Activated T-helper 2 cell treated with anti-CD3 and anti-CD28 coated beads, Interferon-gamma antibody, Interleukin-2, Interleukin-4, amounts not matched to agents 10 μg/mL and 5 μg/mL and 100 μg/mL, durations not matched to agents 14 hours and 24 hours and 36 hours (primary cell): Measurements from ENCODE around the gene DPM2. TPM values are rescaled to one million over a fixed set of nuclear protein-coding genes. Genes with fewer than 3 reads are reported as not detected.

Experiments
- DNase-seq: peaks from one replicate; pipeline ENCODE4 v3.0.0; 2021; ENCODE audit warnings: low spot score
- H3K27ac Mint-ChIP-seq: one replicate; pipeline ENCODE4 v1.8.0; 2021; ENCODE audit warnings: mixed read lengths
- H3K27me3 Mint-ChIP-seq: one replicate; pipeline ENCODE4 v1.8.0; 2021; ENCODE audit warnings: low read depth, mixed read lengths
- H3K36me3 Mint-ChIP-seq: one replicate; pipeline ENCODE4 v1.8.0; 2021; ENCODE audit warnings: low read depth, mixed read lengths
- H3K4me1 Mint-ChIP-seq: one replicate; pipeline ENCODE4 v1.8.0; 2021; ENCODE audit warnings: low read depth, mixed read lengths
- H3K4me3 Mint-ChIP-seq: one replicate; pipeline ENCODE4 v1.8.0; 2021; ENCODE audit warnings: low read depth, mild to moderate bottlenecking, moderate library complexity, mixed read lengths
- H3K9me3 Mint-ChIP-seq: one replicate; pipeline ENCODE4 v1.8.0; 2021; ENCODE audit warnings: mixed read lengths
- intact Hi-C: fragments of 100-400 bp; cut with micrococcal nuclease; formaldehyde crosslinking; loops from one replicate; pipeline ENCODE4 v1.15.1; 2023
- total RNA-seq: library from RNA; stranded (reverse); gene quantifications from 2 replicates; pipeline ENCODE4 v1.2.3, GENCODE V29; 2022

The DPM2 gene
- total RNA-seq, 1 donor from 2014 or later = 57.4 TPM

DNA sequence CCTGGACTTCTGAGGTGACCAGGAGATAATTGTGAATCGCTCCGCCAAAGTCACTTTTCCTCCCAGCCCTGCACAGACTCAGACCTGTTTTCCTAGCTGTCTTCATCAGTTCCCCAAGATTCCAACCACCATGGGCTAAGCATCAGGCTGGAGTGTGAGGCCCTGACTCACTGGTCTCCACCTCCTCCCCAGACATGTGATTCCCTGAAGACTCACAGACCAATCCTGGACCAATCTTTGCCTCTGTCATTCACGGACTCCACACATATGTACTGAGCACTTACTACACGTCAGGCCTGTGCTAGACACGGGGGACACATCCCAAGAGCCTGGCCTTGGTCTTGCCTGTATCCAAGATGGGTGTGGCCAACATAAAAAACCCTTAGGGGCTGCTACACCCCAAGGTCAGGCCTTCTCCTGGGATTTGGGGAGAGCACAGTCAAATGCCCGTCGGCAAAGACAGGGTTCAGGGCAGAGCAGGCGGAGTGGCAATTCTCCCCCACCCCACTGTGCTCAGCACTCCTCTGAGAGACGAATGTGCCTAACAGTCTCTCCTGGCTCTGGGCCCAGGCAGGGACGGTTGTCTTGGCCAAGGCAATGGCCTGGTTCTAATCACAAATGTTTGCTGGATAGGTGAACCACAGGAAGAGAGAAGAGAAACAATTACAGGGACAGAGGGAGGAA, 31.2 kb upstream of the DPM2 start:
- intact Hi-C loops = no loop called here
- Mint-ChIP-seq H3K9me3 (no peaks in the 10 kb centered on the region), H3K27me3 (no peaks in the 10 kb centered on the region), H3K36me3 (peaks cover 27% of the 10 kb centered on the region), H3K4me1 (peaks cover 78% of the 10 kb centered on the region), H3K27ac (peak overlapping the region; percentile 91), H3K4me3 (peak overlapping the region; percentile 71)
- no peak for DNase-seq

DNA sequence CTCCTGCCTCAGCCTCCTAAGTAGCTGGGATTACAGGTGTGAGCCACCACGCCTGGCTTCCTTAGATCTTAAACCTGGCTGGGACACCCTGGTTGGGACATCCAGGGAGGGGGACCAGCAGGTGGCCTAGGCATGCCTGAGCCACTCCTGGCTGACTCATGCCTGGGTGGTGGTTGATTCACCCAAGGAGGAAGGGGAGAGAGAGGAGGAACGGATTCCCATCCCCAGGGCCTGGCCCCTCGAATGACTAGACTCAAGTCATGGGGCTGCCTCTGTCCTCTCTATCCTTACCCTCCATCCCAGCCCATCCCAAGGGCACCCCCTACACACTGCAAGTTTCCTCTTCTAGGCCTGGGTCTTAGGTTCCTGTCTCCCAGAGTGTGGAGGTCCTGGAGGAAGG, 30.4 kb upstream of the DPM2 start:
- no peak for DNase-seq
- Mint-ChIP-seq H3K4me1 (peaks cover 77% of the 10 kb centered on the region), H3K27ac (no peak overlapping the region), H3K27me3 (no peaks in the 10 kb centered on the region), H3K4me3 (no peak overlapping the region), H3K36me3 (peaks cover 28% of the 10 kb centered on the region), H3K9me3 (no peaks in the 10 kb centered on the region)
- intact Hi-C loops = no loop called here

DNA sequence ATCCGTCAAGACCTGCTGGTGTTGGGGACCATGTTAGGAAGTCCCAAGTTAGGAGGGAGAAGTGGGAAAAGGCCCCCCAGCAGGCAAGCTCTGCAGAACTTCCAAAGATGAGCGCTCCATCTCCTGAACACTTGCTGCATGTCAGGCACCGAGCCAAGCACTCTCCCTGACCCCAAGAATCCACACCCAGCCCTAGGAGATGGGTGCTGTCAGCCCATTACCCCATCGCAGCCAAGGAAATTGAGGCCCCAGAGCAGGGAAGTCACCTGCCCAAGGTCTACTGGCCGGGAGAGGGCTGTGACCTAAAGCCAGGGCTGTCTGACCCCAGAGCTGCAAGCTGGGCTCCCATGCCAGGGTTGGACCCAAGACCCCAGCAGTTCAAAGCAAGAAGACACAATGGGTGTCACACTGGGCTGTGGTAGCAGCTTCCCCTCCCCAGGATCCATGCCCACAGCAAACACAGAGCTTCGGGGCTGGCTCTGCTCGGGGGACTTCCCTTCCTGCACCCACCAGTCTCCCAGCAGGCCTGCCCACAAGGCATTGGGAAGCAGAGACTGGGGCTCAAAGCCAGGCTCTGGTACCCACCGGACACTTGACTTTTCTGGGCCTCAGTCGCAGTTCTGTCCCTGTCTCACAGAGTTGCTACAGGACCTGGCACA, 29.6 kb upstream of the DPM2 start:
- Mint-ChIP-seq H3K27me3 (no peaks in the 10 kb centered on the region), H3K4me3 (peak overlapping the region; percentile 4), H3K36me3 (peaks cover 36% of the 10 kb centered on the region), H3K27ac (no peak overlapping the region), H3K9me3 (no peaks in the 10 kb centered on the region), H3K4me1 (peaks cover 78% of the 10 kb centered on the region)
- no peak for DNase-seq
- intact Hi-C loops = no loop called here

- Mint-ChIP-seq H3K4me1 (peaks cover 77% of the 10 kb centered on the region), H3K4me3 (no peak overlapping the region), H3K27me3 (no peaks in the 10 kb centered on the region), H3K27ac (no peak overlapping the region), H3K9me3 (no peaks in the 10 kb centered on the region), H3K36me3 (peaks cover 40% of the 10 kb centered on the region)
- DNase-seq = no peak
- intact Hi-C loops = no loop called here
Measured at GRCh38 chr9:127966416-127967150, 28.9 kb upstream of the DPM2 start.

GRCh38 chr9:127965953-127966352, 28.3 kb upstream of the DPM2 start:
- Mint-ChIP-seq H3K4me3 (no peak overlapping the region), H3K27me3 (no peaks in the 10 kb centered on the region), H3K27ac (no peak overlapping the region), H3K36me3 (peaks cover 47% of the 10 kb centered on the region), H3K9me3 (no peaks in the 10 kb centered on the region), H3K4me1 (peaks cover 77% of the 10 kb centered on the region)
- intact Hi-C loops = no loop called here
- DNase-seq = no peak

DNA sequence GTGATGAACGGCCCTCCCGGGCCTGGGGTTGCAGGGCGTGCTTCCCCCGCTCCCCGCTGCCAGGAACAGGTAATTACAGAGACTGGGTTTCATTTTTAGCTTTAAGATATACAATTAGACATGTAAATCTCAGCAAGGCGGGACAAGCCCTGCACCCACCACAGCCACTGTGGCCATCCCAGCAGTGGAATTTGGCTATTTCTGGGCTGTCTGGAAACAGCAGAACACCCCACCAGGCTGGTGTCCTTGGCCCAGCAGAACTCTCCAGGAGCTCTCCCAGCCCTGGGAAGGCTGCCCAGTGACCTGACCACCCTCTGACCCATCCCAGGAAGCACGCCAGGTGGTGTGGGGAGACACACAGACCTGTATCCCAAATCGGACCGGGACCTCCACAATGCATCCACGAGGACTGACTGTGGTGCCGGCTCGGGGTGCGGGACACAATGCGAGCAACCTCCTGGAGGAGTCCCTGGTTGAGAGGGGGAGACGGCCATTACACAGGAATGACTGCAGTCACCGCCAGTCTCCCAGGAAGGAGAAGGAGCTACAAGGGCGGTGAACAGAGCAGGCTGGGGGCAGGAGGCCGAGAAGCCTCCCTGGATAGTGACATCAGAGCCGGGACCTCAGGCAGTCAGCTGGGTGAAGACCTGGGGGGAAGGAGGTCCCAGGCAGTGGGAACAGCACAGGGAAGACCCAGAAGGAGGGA, 25.9 kb upstream of the DPM2 start:
- intact Hi-C loops = no loop called here
- H3K9me3 Mint-ChIP-seq = no peaks in the 10 kb centered on the region
- H3K27me3 Mint-ChIP-seq = no peaks in the 10 kb centered on the region
- DNase-seq = no peak
- H3K4me1 Mint-ChIP-seq = peaks cover 76% of the 10 kb centered on the region
- H3K4me3 Mint-ChIP-seq = no peak overlapping the region
- peak overlapping the region; percentile 30 for H3K27ac Mint-ChIP-seq
- H3K36me3 Mint-ChIP-seq = peaks cover 46% of the 10 kb centered on the region

DNA sequence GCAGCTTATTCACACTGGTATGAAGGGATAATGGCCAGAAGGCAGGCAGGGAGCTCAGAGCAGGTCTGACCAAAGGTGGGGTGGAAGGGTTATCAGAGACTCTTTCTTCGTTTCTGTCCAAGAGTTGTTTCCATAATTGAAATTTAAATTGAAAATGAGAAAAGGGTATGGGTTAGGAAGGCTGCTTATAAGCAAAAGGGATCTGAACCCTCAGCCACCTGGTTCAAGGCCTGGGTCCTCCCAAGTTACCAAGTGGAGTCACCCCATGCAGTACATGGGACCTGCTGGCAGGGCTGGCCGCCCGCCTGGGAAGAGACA, 25.3 kb upstream of the DPM2 start:
- Mint-ChIP-seq H3K4me1 (peaks cover 72% of the 10 kb centered on the region), H3K27me3 (no peaks in the 10 kb centered on the region), H3K36me3 (peaks cover 48% of the 10 kb centered on the region), H3K4me3 (no peak overlapping the region), H3K27ac (peak overlapping the region; percentile 11), H3K9me3 (no peaks in the 10 kb centered on the region)
- intact Hi-C loops = no loop called here
- no peak for DNase-seq

DNA sequence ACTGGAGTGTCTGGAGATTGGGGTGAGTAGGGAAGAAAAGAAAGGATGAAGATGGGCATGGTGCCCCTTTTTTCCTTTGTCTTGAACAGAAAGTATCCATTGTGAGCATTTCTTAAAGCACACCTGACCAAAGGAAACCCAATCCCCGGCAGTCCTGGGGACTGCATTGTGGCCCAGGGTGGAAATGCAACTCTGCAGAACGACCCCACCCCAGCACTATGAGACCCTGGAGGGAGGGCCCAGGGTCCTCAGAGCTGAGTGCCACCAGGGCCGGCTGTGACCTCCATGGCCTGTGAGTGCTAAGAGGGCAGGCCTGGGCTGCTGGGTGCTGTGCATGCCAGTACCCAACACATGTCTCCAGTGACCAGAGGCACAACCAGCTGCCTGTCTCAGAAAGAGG, 24.6 kb upstream of the DPM2 start:
- H3K27me3 Mint-ChIP-seq = no peaks in the 10 kb centered on the region
- no peak overlapping the region for H3K27ac Mint-ChIP-seq
- H3K9me3 Mint-ChIP-seq = no peaks in the 10 kb centered on the region
- H3K36me3 Mint-ChIP-seq = peaks cover 51% of the 10 kb centered on the region
- intact Hi-C loops = no loop called here
- DNase-seq = no peak
- H3K4me3 Mint-ChIP-seq = no peak overlapping the region
- H3K4me1 Mint-ChIP-seq = peaks cover 69% of the 10 kb centered on the region

DNA sequence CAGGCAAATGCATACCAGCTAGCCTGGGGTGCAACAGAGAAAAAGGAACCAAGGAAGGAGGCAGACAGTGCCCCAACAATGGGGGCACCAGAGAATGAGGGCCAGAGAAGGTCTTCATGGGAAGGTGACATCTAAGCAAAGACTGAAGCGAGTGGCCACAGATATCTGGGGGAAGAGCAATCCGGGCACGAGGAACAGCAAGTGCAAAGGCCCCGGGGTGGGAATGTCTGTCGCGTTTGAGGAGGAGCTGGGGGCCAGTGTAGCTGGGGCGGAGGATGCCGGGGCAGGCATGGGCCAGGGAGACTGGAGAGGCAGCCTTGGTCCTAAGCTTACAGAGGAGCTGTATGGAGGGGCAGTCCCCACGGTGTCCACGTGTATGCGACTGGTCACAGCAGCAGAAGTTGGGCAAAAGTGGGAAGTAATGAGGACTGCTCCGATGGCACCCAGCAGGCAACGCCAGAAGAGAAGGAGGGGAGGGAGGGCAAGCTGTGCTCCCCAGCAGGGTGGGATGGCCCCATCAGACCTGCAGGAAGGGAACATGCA, 24.0 kb upstream of the DPM2 start:
- Mint-ChIP-seq H3K27me3 (no peaks in the 10 kb centered on the region), H3K4me3 (no peak overlapping the region), H3K36me3 (peaks cover 51% of the 10 kb centered on the region), H3K27ac (peak overlapping the region; percentile 7), H3K9me3 (no peaks in the 10 kb centered on the region), H3K4me1 (peaks cover 69% of the 10 kb centered on the region)
- no peak for DNase-seq
- intact Hi-C loops = no loop called here

GRCh38 chr9:127961155-127961490, 23.5 kb upstream of the DPM2 start:
- DNase-seq = no peak
- no peak overlapping the region for H3K27ac Mint-ChIP-seq
- peaks cover 66% of the 10 kb centered on the region for H3K4me1 Mint-ChIP-seq
- H3K4me3 Mint-ChIP-seq = no peak overlapping the region
- H3K27me3 Mint-ChIP-seq = no peaks in the 10 kb centered on the region
- H3K9me3 Mint-ChIP-seq = no peaks in the 10 kb centered on the region
- intact Hi-C loops = no loop called here
- peaks cover 52% of the 10 kb centered on the region for H3K36me3 Mint-ChIP-seq

DNA sequence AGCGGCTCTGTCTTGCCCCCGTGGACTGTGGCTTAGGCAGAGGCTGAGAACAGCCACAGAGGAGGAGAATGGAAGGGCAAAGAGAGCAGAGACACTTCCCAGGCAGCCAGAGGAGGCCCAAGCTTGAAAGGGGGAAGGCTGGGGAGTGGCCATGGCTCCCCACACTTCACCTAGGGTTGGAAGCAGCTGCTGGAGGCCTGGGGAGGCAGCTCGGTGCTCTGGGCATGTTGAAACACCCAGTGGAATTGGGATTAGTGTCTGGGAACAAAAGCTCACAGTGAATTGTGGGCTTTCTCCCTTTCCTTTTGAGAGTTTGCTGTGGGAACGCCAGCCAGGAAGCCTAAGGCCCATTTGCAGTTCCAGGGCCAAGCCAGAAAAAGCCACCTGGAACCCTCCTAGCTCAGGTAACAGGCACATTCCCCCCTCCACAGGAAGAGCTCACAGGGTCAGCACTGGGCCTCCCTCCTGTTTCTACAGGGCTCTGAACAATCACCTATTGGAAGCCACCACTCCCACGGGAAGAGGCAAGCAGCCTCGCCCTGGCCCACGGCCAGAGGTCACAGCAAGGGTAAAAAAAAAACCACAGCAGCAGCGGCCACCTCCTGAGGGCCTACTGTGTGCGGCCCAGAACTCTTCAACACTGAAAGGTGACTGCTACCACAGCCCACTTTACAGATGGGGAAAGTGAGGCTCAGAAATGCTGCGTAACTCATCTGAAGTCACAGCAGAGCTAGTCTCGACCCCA, 22.9 kb upstream of the DPM2 start:
- intact Hi-C loops = no loop called here
- Mint-ChIP-seq H3K4me3 (no peak overlapping the region), H3K9me3 (no peaks in the 10 kb centered on the region), H3K4me1 (peaks cover 71% of the 10 kb centered on the region), H3K36me3 (peaks cover 54% of the 10 kb centered on the region), H3K27ac (peak overlapping the region; percentile 51), H3K27me3 (no peaks in the 10 kb centered on the region)
- DNase-seq = no peak

GRCh38 chr9:127959841-127960409, 22.3 kb upstream of the DPM2 start:
- Mint-ChIP-seq H3K4me1 (peaks cover 69% of the 10 kb centered on the region), H3K27ac (peak overlapping the region; percentile 51), H3K36me3 (peaks cover 48% of the 10 kb centered on the region), H3K27me3 (no peaks in the 10 kb centered on the region), H3K4me3 (no peak overlapping the region), H3K9me3 (no peaks in the 10 kb centered on the region)
- DNase-seq = no peak
- intact Hi-C loops = no loop called here
